ELR (cell line): ENCODE results near the gene MLNR.

Experiments
- DNase-seq: peaks from one replicate; pipeline ENCODE4 v3.0.0-alpha.2; 2015; ENCODE audit warnings: low read depth

Gene MLNR

GRCh38 chr13:49220036-49220855, at the start of gene MLNR:
Gene MLNR, plus strand, starts transcription at chr13:49220338. Its CDS starts 0 bp downstream, at chr13:49220338.
- DNase-seq: no peak

GRCh38 chr13:49171359-49171758, 48.8 kb upstream of the MLNR start:
- DNase-seq: no peak

- peak; percentile 55 for DNase-seq
Observed at GRCh38 chr13:49183672-49184325, 36.3 kb upstream of the MLNR start.

GRCh38 chr13:49184621-49185020, 35.5 kb upstream of the MLNR start:
- DNase-seq: no peak

GRCh38 chr13:49185264-49185663, 34.9 kb upstream of the MLNR start:
- no peak for DNase-seq

- DNase-seq: no peak
Observed at GRCh38 chr13:49190901-49191300, 29.2 kb upstream of the MLNR start.

- DNase-seq: no peak
Observed at GRCh38 chr13:49206641-49207040, 13.5 kb upstream of the MLNR start.

GRCh38 chr13:49208619-49209018, 11.5 kb upstream of the MLNR start:
- no peak for DNase-seq

GRCh38 chr13:49210114-49210513, 10.0 kb upstream of the MLNR start:
- DNase-seq: no peak

GRCh38 chr13:49210669-49211068, 9.5 kb upstream of the MLNR start:
- no peak for DNase-seq

GRCh38 chr13:49213539-49213938, 6.6 kb upstream of the MLNR start:
- no peak for DNase-seq

GRCh38 chr13:49213997-49214916, 5.9 kb upstream of the MLNR start:
- DNase-seq: no peak

GRCh38 chr13:49214917-49215376, 5.2 kb upstream of the MLNR start:
- DNase-seq: peak; percentile 28

- no peak for DNase-seq
Observed at GRCh38 chr13:49216334-49216733, 3.8 kb upstream of the MLNR start.

- DNase-seq: no peak
Observed at GRCh38 chr13:49217962-49218492, 2.1 kb upstream of the MLNR start.

- no peak for DNase-seq
Observed at GRCh38 chr13:49218493-49219051, 1.6 kb upstream of the MLNR start.

- DNase-seq: no peak
Observed at GRCh38 chr13:49219647-49220035, 497 bp upstream of the MLNR start.

GRCh38 chr13:49220856-49221589, 885 bp downstream of the MLNR start:
- peak; percentile 38 for DNase-seq

- no peak for DNase-seq
Observed at GRCh38 chr13:49221590-49221965, 1.4 kb downstream of the MLNR start.

GRCh38 chr13:49225223-49226042, 5.3 kb downstream of the MLNR start:
- DNase-seq: no peak
